Heart left ventricle (tissue), 13 donors: ENCODE data around the gene RFT1.

ENCODE experiments used
- CTCF ChIP-seq, 12 donors: fragments of 200-600 bp; sonication (generic) in 4 of 12; IDR thresholded peaks; one replicate each; pipeline versions ENCODE4 v1.5.0 to v1.8.0; 2018 to 2022; ENCODE audit warnings: antibody characterized with exemption in 12 of 12, mild to moderate bottlenecking in 5 of 12
- POLR2A ChIP-seq, 2 donors: fragments of 450-650 bp; IDR thresholded peaks; one replicate each; pipeline ENCODE4 v1.6.1; 2017; ENCODE audit warnings: antibody characterized with exemption in 2 of 2, mild to moderate bottlenecking in 2 of 2, moderate library complexity in 2 of 2
- donor health status: ischemic (EF 13 %, LVEDD 7.1; RV severe dilation, severe dysfunction).
- donor health status: DM: no; HTN: yes; CAD: no.
- donor health status: DM: no; HTN: no; CAD: no.
- donor health status: ischemic (EF 25% LVEDD 6.9; RV normal size, moderate dysfunction).
- donor health status: ischemic (EF 25% LVEDD 5.7; RV mildly dilated, moderate dysfunction).
- donor health status: ischemic (EF 35%, LVEDD 5.7; RV mildly dilated, moderate dysfunction).
- donor health status: nonischemic (EF 11% LVEDD 7.7; RV severe dilation, severe dysfunction).
- donor health status: DM: yes; HTN: yes; CAD: no.
- donor health status: PGD.
- donor health status: ischemic (EF 29% LVEDD 5.4; RV normal size, mild dysfunction).
- donor health status: nonischemic (EF 23%, LVEDD 6.1; RV moderate dilation, normal function).

- TF ChIP-seq CTCF (IDR thresholded peaks at IDR 0.05) (no peak), POLR2A (IDR thresholded peaks at IDR 0.05) (no peak)
These were observed 6.7 kb downstream of the RFT1 start for GRCh38 chr3:53123510-53123909.
